OCI-LY1 (cell line): ENCODE measurements around the gene SMIM32.

ENCODE experiments used
- H2AFZ ChIP-seq: fragments of 200-600 bp; sonication (generic), shearing (Covaris generic); 2 replicates; pipeline ENCODE4 v1.6.0; 2014; ENCODE audit warnings: antibody characterized with exemption, mild to moderate bottlenecking, low read length
- H3F3A ChIP-seq: fragments of 200-600 bp; sonication (generic), shearing (Covaris generic); 2 replicates; pipeline ENCODE4 v1.6.0; 2014; ENCODE audit warnings: mild to moderate bottlenecking, antibody characterized with exemption, low read length, moderate library complexity; ENCODE audit not compliant: insufficient read depth
- H3K27ac ChIP-seq: fragments of 200-600 bp; sonication (generic); 2 replicates; pipeline ENCODE4 v1.5.1; 2014; ENCODE audit warnings: low read length, mixed run types, mild to moderate bottlenecking, low read depth; ENCODE audit not compliant: poor library complexity, severe bottlenecking
- H3K27me3 ChIP-seq: fragments of 200-600 bp; sonication (generic); 2 replicates; pipeline ENCODE4 v1.6.0; 2014; ENCODE audit warnings: antibody characterized with exemption, mild to moderate bottlenecking, low read length, moderate library complexity; ENCODE audit not compliant: insufficient read depth
- H3K36me3 ChIP-seq: fragments of 200-600 bp; sonication (generic); 2 replicates; pipeline ENCODE4 v1.6.1; 2014; ENCODE audit warnings: mild to moderate bottlenecking, antibody characterized with exemption, low read length, moderate library complexity, mixed read lengths; ENCODE audit not compliant: insufficient read depth
- H3K4me1 ChIP-seq: fragments of 200-600 bp; sonication (generic); 2 replicates; pipeline ENCODE4 v1.5.1; 2014; ENCODE audit warnings: mild to moderate bottlenecking, low read length, moderate library complexity; ENCODE audit not compliant: insufficient read depth, severe bottlenecking
- H3K4me2 ChIP-seq: fragments of 200-600 bp; sonication (generic), shearing (Covaris generic); 2 replicates; pipeline ENCODE4 v1.6.1; 2014; ENCODE audit warnings: low read length
- H3K4me3 ChIP-seq: fragments of 200-600 bp; sonication (generic); 2 replicates; pipeline ENCODE4 v1.5.1; 2014; ENCODE audit warnings: low read length, low read depth, mild to moderate bottlenecking, mixed read lengths; ENCODE audit not compliant: poor library complexity, severe bottlenecking
- H3K79me2 ChIP-seq: fragments of 200-600 bp; shearing (Covaris generic); 2 replicates; pipeline ENCODE4 v1.6.1; 2016; ENCODE audit warnings: mixed run types, low read length, mixed read lengths; ENCODE audit not compliant: insufficient read depth
- H3K9ac ChIP-seq: fragments of 200-600 bp; sonication (generic), shearing (Covaris generic); 2 replicates; pipeline ENCODE4 v1.6.1; 2014; ENCODE audit warnings: mild to moderate bottlenecking, low read length, mixed read lengths
- H3K9me2 ChIP-seq: fragments of 200-600 bp; sonication (generic), shearing (Covaris generic); 2 replicates; pipeline ENCODE4 v1.6.1; 2014; ENCODE audit warnings: low read depth, mild to moderate bottlenecking, low read length, mixed read lengths
- H3K9me3 ChIP-seq: fragments of 200-600 bp; shearing (Covaris generic); 2 replicates; pipeline ENCODE4 v1.6.1; 2014; ENCODE audit warnings: low read length, mixed read lengths
- H4K20me1 ChIP-seq: fragments of 200-600 bp; sonication (generic), shearing (Covaris generic); 2 replicates; pipeline ENCODE4 v1.6.0; 2016; ENCODE audit warnings: mild to moderate bottlenecking, low read length; ENCODE audit not compliant: insufficient read depth
- EZH2 ChIP-seq: fragments of 200-600 bp; sonication (generic), shearing (Covaris generic); IDR thresholded peaks from 2 replicates; pipeline ENCODE4 v1.8.0; 2017; ENCODE audit warnings: borderline replicate concordance, mixed run types, mild to moderate bottlenecking, antibody characterized with exemption, low read length, moderate library complexity, mixed read lengths
- TF ChIP-seq, protein P1 (sequence below): fragments of 200-600 bp; sonication (generic), shearing (Covaris generic); IDR thresholded peaks from 2 replicates; pipeline ENCODE4 v1.5.1; 2017; ENCODE audit warnings: mild to moderate bottlenecking, antibody characterized with exemption, low read length, moderate library complexity, mixed read lengths

Gene SMIM32

DNA sequence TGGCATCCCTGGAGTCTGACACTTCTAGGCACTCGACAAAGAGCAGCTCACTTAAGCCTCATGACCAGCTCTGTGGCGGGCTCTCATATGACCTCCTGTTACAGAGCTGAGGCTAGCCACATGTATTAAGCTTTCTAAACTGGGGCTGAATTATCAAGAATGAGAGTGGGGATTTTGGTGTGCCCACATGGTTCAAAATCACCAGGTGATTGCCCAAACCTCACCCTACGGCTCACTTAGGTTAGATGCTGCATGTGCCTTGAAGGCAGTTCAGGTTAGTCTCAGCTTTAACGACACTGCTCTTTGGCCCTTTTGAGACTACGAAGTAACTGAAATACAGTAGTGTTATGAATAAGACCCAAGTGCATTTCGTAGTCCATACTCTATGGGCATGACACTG is 39.4 kb upstream of the SMIM32 start:
- H3K4me1 ChIP-seq: no peaks in the 10 kb centered on the region
- no peak overlapping the region for H3K9ac ChIP-seq
- no peak overlapping the region for H3K4me2 ChIP-seq
- TF ChIP-seq, protein P1, sequence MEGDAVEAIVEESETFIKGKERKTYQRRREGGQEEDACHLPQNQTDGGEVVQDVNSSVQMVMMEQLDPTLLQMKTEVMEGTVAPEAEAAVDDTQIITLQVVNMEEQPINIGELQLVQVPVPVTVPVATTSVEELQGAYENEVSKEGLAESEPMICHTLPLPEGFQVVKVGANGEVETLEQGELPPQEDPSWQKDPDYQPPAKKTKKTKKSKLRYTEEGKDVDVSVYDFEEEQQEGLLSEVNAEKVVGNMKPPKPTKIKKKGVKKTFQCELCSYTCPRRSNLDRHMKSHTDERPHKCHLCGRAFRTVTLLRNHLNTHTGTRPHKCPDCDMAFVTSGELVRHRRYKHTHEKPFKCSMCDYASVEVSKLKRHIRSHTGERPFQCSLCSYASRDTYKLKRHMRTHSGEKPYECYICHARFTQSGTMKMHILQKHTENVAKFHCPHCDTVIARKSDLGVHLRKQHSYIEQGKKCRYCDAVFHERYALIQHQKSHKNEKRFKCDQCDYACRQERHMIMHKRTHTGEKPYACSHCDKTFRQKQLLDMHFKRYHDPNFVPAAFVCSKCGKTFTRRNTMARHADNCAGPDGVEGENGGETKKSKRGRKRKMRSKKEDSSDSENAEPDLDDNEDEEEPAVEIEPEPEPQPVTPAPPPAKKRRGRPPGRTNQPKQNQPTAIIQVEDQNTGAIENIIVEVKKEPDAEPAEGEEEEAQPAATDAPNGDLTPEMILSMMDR: no peak
- TF ChIP-seq EZH2: no peak
- H2AFZ ChIP-seq: no peak overlapping the region
- no peaks in the 10 kb centered on the region for H3K79me2 ChIP-seq
- no peaks in the 10 kb centered on the region for H4K20me1 ChIP-seq
- H3F3A ChIP-seq: no peaks in the 10 kb centered on the region
- no peaks in the 10 kb centered on the region for H3K27me3 ChIP-seq
- H3K36me3 ChIP-seq: no peaks in the 10 kb centered on the region
- no peak overlapping the region for H3K27ac ChIP-seq
- no peaks in the 10 kb centered on the region for H3K9me2 ChIP-seq
- no peak overlapping the region for H3K4me3 ChIP-seq
- H3K9me3 ChIP-seq: no peaks in the 10 kb centered on the region

DNA sequence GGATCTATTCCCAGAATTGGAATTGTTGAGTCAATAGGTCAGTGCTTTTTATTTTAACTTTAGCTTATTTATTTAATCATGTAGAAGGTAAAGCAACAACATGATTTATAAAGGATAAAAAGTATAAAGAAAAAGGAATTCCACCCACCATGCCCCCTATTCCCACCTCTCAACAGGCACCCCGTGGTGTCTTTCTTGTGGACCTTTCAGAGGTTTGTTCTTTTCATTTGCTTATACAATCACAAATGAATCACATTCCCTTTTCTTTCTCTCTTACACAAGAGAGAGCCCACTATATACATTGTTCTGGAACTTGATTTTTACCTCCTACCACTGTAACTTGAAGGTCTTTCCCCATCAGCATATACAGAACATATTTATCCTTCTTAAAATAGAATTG is 37.2 kb upstream of the SMIM32 start:
- no peaks in the 10 kb centered on the region for H3K36me3 ChIP-seq
- no peak overlapping the region for H2AFZ ChIP-seq
- no peaks in the 10 kb centered on the region for H3K9me3 ChIP-seq

DNA sequence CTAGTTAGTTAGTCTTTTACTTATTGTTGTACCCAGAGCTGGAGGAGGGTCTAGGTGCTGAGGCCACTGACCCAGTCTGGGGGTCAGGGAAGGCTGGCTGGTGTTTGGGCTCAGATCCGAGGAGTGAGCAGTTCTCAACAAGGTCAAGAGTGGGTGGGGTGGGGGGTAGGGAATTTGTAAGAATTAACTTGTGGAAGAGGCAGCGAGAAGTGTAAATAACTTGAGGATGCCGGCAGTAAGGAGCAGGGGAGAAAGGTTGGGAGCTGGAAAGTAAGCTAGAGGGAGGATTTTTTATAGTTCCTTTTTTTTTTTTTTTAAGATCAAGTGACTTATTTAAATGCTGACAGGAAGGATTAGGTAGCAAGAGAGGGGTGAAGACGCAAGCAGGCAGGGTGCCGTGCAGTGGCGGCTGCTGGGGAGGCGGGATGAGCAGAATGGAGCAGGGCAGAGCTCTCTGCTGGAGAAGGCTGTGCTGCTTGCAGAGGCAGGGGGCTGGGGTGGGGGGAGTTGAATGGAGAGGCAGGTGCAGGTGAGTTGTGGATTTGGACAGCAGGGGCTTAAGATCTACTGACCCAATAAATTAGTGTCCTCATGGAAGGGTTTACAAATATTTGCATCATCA is 35.3 kb upstream of the SMIM32 start:
- Histone ChIP-seq H3K36me3 (no peaks in the 10 kb centered on the region), H3K4me2 (no peak overlapping the region), H3F3A (no peaks in the 10 kb centered on the region), H3K9me3 (no peaks in the 10 kb centered on the region), H3K9me2 (no peaks in the 10 kb centered on the region), H2AFZ (no peak overlapping the region), H4K20me1 (no peaks in the 10 kb centered on the region), H3K4me3 (no peak overlapping the region), H3K27me3 (no peaks in the 10 kb centered on the region), H3K4me1 (no peaks in the 10 kb centered on the region), H3K9ac (no peak overlapping the region), H3K27ac (no peak overlapping the region), H3K79me2 (no peaks in the 10 kb centered on the region)
- no peak for TF ChIP-seq EZH2
- TF ChIP-seq, protein P1: no peak

More for the DNA sequence above, 37.2 kb upstream of the SMIM32 start:
- Histone ChIP-seq H3K27ac (no peak overlapping the region), H3K4me3 (no peak overlapping the region), H3F3A (no peaks in the 10 kb centered on the region), H3K9ac (no peak overlapping the region), H3K4me1 (no peaks in the 10 kb centered on the region), H3K9me2 (no peaks in the 10 kb centered on the region), H3K4me2 (no peak overlapping the region), H4K20me1 (no peaks in the 10 kb centered on the region), H3K27me3 (no peaks in the 10 kb centered on the region), H3K79me2 (no peaks in the 10 kb centered on the region)
- TF ChIP-seq, protein P1: no peak
- TF ChIP-seq EZH2: no peak
